ENCODE measurements around the gene ARAP3. TPM values are rescaled to one million over a fixed set of nuclear protein-coding genes. Genes with fewer than 3 reads are reported as not detected.

The ARAP3 gene
- total RNA-seq, 1 experiment from 2014 or later, result 15.1 TPM

DNA sequence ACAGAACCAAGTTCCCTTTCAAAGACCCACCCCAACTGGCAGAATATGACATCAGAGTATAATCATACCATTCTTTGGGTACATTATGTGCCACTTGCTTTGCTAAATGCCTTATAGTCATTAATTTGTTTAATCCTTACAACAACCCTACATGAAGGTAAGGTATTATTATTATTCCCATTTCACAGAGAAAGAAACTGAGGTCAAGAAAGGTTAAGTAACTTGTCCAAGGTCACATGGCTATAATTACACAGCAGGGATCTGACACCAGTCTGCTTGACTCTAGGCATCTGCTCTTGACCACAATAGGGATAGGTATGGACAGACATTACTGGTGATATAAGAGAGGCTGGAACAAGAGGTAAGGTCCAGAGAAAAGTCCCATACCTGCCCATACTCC is 32.1 kb downstream of the ARAP3 start:
- no peak for TF ChIP-seq EGR1 (IDR thresholded peaks at IDR 0.05; ENCODE audit: low read depth)
- TF ChIP-seq SIN3A (IDR thresholded peaks at IDR 0.05; ENCODE audit: low read depth), result no peak
- no peak for TF ChIP-seq EZH2 (IDR thresholded peaks at IDR 0.05)
- no peak for TF ChIP-seq POLR2A (IDR thresholded peaks at IDR 0.05; ENCODE audit: borderline replicate concordance, extremely low read depth, insufficient read depth, insufficient read length)
- TF ChIP-seq, protein P1, sequence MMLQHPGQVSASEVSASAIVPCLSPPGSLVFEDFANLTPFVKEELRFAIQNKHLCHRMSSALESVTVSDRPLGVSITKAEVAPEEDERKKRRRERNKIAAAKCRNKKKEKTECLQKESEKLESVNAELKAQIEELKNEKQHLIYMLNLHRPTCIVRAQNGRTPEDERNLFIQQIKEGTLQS (IDR thresholded peaks at IDR 0.05), result no peak
- TF ChIP-seq CEBPB (IDR thresholded peaks at IDR 0.05; ENCODE audit: low read depth), result no peak
- TF ChIP-seq JUND (IDR thresholded peaks at IDR 0.05), result no peak
- no peak for TF ChIP-seq ELF1 (IDR thresholded peaks at IDR 0.05; ENCODE audit: borderline replicate concordance, low read depth)
- TF ChIP-seq SP1 (IDR thresholded peaks at IDR 0.05; ENCODE audit: low read depth), result no peak
- TF ChIP-seq, protein P2, sequence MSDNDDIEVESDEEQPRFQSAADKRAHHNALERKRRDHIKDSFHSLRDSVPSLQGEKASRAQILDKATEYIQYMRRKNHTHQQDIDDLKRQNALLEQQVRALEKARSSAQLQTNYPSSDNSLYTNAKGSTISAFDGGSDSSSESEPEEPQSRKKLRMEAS (IDR thresholded peaks at IDR 0.05), result no peak
- TF ChIP-seq POLR2AphosphoS5 (IDR thresholded peaks at IDR 0.05; ENCODE audit: low read depth, low read length), result no peak
- no peak for TF ChIP-seq CBX3 (IDR thresholded peaks at IDR 0.05; ENCODE audit: low read depth)
- TF ChIP-seq, protein P3, sequence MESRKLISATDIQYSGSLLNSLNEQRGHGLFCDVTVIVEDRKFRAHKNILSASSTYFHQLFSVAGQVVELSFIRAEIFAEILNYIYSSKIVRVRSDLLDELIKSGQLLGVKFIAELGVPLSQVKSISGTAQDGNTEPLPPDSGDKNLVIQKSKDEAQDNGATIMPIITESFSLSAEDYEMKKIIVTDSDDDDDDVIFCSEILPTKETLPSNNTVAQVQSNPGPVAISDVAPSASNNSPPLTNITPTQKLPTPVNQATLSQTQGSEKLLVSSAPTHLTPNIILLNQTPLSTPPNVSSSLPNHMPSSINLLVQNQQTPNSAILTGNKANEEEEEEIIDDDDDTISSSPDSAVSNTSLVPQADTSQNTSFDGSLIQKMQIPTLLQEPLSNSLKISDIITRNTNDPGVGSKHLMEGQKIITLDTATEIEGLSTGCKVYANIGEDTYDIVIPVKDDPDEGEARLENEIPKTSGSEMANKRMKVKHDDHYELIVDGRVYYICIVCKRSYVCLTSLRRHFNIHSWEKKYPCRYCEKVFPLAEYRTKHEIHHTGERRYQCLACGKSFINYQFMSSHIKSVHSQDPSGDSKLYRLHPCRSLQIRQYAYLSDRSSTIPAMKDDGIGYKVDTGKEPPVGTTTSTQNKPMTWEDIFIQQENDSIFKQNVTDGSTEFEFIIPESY (IDR thresholded peaks at IDR 0.05; ENCODE audit: extremely low read depth, insufficient replicate concordance, low read length), result no peak
- no peak for TF ChIP-seq ZNF274 (IDR thresholded peaks at IDR 0.05; ENCODE audit: low read depth, low read length)
- TF ChIP-seq EZH2phosphoT487 (IDR thresholded peaks at IDR 0.05; ENCODE audit: borderline replicate concordance), result no peak
- no peak for TF ChIP-seq FOSL1 (IDR thresholded peaks at IDR 0.05; ENCODE audit: low read depth)
- POLR2A ChIA-PET, result interaction anchor here (1.1 kb wide), 1 partner anchor 13 kb away, joined by 3 read pairs; the partner anchor contains the start of genes HDAC3 and RELL2
- RAD21 ChIA-PET (ENCODE audit: low non-redundant PET in 1 of 2, low total read pairs in 2 of 2, uncharacterized antibody in 2 of 2, unreplicated experiment in 2 of 2), result no interaction called here
- H3K4me1 ChIP-seq (ENCODE audit: control insufficient read depth in 1 of 2, insufficient read depth in 2 of 2, low read length in 2 of 2), result peaks cover 0 to 18% of the 10 kb centered on the region in 2 experiments; a peak in 2 of 4 replicates
- CTCF ChIA-PET, result no interaction called here
- H3K4me3 ChIP-seq (replicated peaks in 1 of 2; ENCODE audit: low read depth in 1 of 2, low read length in 2 of 2), result peak overlapping the region; percentile 77 to 78; a peak in 2 of 4 replicates
- H3K9ac ChIP-seq (ENCODE audit: low read length), result no peak overlapping the region
- H3K9me3 ChIP-seq (ENCODE audit: control insufficient read depth in 1 of 2, insufficient read depth in 1 of 2, low read depth in 1 of 2, low read length in 2 of 2), result no peaks in the 10 kb centered on the region
- peaks cover 2 to 3% of the 10 kb centered on the region in 2 experiments; a peak in 2 of 4 replicates for H3K36me3 ChIP-seq (ENCODE audit: control insufficient read depth in 1 of 2, insufficient read depth in 2 of 2, low read length in 2 of 2)
- BruUV-seq (replicated peaks), result TSS peak; percentile 51
- DNase-seq (ENCODE audit: low read depth, low spot score) (no peak), ATAC-seq (no peak)
- H4K20me1 ChIP-seq (ENCODE audit: insufficient read depth), result no peaks in the 10 kb centered on the region
- intact Hi-C loops (cut with micrococcal nuclease), result no loop called here
- H3K4me2 ChIP-seq (ENCODE audit: low read length), result peak overlapping the region; percentile 97; the same call in 1 of the 2 replicates
- H3K79me2 ChIP-seq (ENCODE audit: insufficient read depth, low read length), result no peaks in the 10 kb centered on the region
- no peaks in the 10 kb centered on the region for H3K27me3 ChIP-seq (ENCODE audit: insufficient read depth, low read length)
- no peak overlapping the region for H2AFZ ChIP-seq (ENCODE audit: low read depth, low read length, poor library complexity, severe bottlenecking)
- no peak overlapping the region for H3K27ac ChIP-seq (ENCODE audit: low read depth, low read length)
- H3K9me2 ChIP-seq (ENCODE audit: insufficient read depth), result no peaks in the 10 kb centered on the region
